ENCODE data around the gene DCUN1D2.

DNA sequence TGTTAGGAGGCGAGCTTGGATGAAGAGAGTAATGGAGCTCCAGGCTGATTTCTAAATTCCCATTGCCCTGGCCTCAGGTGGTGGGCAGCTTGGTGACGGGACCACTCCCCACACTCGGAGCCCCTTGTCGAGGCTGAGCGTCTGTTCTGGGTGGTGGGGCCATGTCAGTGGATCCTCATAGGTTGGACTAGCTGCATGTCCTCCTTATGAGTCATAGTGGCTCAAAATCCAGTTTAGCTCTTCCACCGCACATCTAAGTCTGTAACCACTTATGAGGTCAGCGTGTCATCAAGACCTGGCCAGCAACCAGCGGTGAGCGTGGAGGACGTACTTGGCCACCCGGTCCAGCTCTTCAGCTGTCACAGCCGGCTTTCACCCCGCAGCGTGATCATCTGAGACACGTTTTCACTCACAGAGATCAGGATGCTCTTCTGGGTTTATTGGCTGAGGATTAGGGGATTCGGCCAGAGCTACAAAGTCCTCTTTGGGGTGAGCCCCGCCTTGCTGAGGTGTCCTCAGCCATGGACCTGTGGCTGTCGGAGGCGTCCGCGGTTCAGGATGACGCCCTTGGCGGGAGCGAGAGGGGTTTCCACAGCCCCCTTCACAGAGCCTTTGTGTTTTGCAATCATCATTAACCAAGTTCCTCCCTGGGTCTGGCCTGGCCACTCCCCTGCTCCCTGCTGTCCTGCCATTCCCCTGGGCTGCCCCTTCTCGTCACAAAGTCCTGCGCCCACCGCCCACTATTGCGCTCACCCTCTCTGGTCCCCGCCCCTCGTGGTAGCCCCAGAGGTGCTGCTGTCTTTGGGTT is 79.1 kb downstream of the DCUN1D2 start:
- TF ChIP-seq POLR2A (IDR thresholded peaks at IDR 0.05): no peak
- TF ChIP-seq, protein P1, sequence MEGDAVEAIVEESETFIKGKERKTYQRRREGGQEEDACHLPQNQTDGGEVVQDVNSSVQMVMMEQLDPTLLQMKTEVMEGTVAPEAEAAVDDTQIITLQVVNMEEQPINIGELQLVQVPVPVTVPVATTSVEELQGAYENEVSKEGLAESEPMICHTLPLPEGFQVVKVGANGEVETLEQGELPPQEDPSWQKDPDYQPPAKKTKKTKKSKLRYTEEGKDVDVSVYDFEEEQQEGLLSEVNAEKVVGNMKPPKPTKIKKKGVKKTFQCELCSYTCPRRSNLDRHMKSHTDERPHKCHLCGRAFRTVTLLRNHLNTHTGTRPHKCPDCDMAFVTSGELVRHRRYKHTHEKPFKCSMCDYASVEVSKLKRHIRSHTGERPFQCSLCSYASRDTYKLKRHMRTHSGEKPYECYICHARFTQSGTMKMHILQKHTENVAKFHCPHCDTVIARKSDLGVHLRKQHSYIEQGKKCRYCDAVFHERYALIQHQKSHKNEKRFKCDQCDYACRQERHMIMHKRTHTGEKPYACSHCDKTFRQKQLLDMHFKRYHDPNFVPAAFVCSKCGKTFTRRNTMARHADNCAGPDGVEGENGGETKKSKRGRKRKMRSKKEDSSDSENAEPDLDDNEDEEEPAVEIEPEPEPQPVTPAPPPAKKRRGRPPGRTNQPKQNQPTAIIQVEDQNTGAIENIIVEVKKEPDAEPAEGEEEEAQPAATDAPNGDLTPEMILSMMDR (IDR thresholded peaks at IDR 0.05 in 8 of 11, conservative IDR thresholded peaks at IDR 0.05 in 3 of 11): no peak

Measured in spleen (tissue), 7 donors.